ENCODE results near the gene RNF44. TPM values are rescaled to one million over a fixed set of nuclear protein-coding genes. Genes with fewer than 3 reads are reported as not detected.

The RNF44 gene
- total and polyA plus RNA-seq, 2 donors (not counting 3 experiments of a cell fraction or from before 2014, with no cell fraction given) = 19.8 to 50.2 TPM

DNA sequence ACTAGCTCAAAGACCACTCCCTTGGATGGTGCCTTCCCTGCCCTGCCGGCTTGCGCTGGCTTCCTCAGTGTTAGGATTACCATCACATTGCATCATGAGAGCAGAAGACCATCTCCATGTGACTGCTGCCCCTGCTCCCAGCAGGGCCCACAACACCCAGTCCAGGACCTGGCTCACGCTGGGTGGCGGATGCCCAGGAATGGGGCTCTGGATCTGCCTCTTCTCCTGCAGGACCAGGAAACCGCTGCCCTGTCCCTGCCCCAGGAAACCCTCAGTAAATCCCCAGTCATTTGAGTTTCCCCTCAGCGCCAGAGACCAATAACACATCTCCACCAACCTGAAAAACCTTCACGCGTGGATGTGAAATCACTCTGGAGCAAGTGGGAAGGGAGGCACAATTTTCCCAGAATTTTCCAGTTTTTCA lies 3.3 kb upstream of the RNF44 start:
- Histone ChIP-seq H3K36me3 (ENCODE audit: control insufficient read depth in 2 of 2, extremely low read depth in 1 of 2, insufficient read depth in 2 of 2, low read length in 2 of 2) (no peaks in the 10 kb centered on the region), H3K27me3 (ENCODE audit: control insufficient read depth in 2 of 2, insufficient read depth in 2 of 2, low read length in 2 of 2) (no peaks in the 10 kb centered on the region), H3K9ac (replicated peaks; ENCODE audit: extremely low read depth, insufficient read depth, low read length) (no peak overlapping the region), H3K4me2 (ENCODE audit: insufficient read depth, low read length) (no peak overlapping the region), H3K4me3 (replicated peaks in 1 of 3; ENCODE audit: insufficient read depth in 1 of 3, low read depth in 1 of 3, low read length in 3 of 3) (no peak overlapping the region), H3K27ac (ENCODE audit: insufficient read depth, low read depth, low read length) (no peak overlapping the region), H3K4me1 (ENCODE audit: control insufficient read depth, extremely low read depth, insufficient read depth, low read length) (peaks cover 41% of the 10 kb centered on the region), H3K9me3 (replicated peaks; ENCODE audit: control insufficient read depth, insufficient read depth, low read length) (no peaks in the 10 kb centered on the region), H2AFZ (ENCODE audit: low read depth, low read length) (no peak overlapping the region), H3K9me1 (replicated peaks; ENCODE audit: control insufficient read depth, extremely low read depth, insufficient read depth, low read length) (no peaks in the 10 kb centered on the region), H4K20me1 (replicated peaks; ENCODE audit: control insufficient read depth, extremely low read depth, insufficient read depth, low read length) (no peaks in the 10 kb centered on the region), H3K79me2 (ENCODE audit: control insufficient read depth, insufficient read depth, low read length) (peaks cover 9% of the 10 kb centered on the region)
- dilution Hi-C loops (cut with MboI; ENCODE audit: extremely low pct_ligation_motif_present, low sequenced_read_pairs) = no loop called here
- no peak for FAIRE-seq
- ChIA-PET POLR2A (no interaction called here), CTCF (interaction anchor here (2.1 kb wide), 1 partner anchor 124 kb away, joined by 6 read pairs; the partner anchor contains the start of gene CLTB)
- BruUV-seq (replicated peaks) = no TSS peak
- no peak for DNase-seq (ENCODE audit: low read depth, low spot score)
- intact Hi-C loops (cut with micrococcal nuclease) = no loop called here
- TF ChIP-seq, protein P1, sequence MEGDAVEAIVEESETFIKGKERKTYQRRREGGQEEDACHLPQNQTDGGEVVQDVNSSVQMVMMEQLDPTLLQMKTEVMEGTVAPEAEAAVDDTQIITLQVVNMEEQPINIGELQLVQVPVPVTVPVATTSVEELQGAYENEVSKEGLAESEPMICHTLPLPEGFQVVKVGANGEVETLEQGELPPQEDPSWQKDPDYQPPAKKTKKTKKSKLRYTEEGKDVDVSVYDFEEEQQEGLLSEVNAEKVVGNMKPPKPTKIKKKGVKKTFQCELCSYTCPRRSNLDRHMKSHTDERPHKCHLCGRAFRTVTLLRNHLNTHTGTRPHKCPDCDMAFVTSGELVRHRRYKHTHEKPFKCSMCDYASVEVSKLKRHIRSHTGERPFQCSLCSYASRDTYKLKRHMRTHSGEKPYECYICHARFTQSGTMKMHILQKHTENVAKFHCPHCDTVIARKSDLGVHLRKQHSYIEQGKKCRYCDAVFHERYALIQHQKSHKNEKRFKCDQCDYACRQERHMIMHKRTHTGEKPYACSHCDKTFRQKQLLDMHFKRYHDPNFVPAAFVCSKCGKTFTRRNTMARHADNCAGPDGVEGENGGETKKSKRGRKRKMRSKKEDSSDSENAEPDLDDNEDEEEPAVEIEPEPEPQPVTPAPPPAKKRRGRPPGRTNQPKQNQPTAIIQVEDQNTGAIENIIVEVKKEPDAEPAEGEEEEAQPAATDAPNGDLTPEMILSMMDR (IDR thresholded peaks at IDR 0.05; ENCODE audit: extremely low read depth in 1 of 2, insufficient read depth in 1 of 2, low read depth in 1 of 2, low read length in 2 of 2) = no peak
- TF ChIP-seq POLR2AphosphoS5 (IDR thresholded peaks at IDR 0.05; ENCODE audit: insufficient read depth, low read depth, low read length) = no peak
- no peak for TF ChIP-seq POLR2A (IDR thresholded peaks at IDR 0.05; ENCODE audit: low read depth, low read length)
- no peak for TF ChIP-seq MYC (IDR thresholded peaks at IDR 0.05; ENCODE audit: low read depth, low read length)
- no peak for TF ChIP-seq JUN (IDR thresholded peaks at IDR 0.05; ENCODE audit: borderline replicate concordance, insufficient read depth, insufficient read length, low read depth)
- TF ChIP-seq, protein P2, sequence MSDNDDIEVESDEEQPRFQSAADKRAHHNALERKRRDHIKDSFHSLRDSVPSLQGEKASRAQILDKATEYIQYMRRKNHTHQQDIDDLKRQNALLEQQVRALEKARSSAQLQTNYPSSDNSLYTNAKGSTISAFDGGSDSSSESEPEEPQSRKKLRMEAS (IDR thresholded peaks at IDR 0.05; ENCODE audit: insufficient read depth, insufficient read length) = no peak
- TF ChIP-seq GATA2 (IDR thresholded peaks at IDR 0.05; ENCODE audit: insufficient read depth, insufficient read length, low read depth, low read length) = no peak
- no peak for TF ChIP-seq EZH2 (IDR thresholded peaks at IDR 0.05; ENCODE audit: borderline replicate concordance, low read depth, low read length, severe bottlenecking)
- TF ChIP-seq FOS (IDR thresholded peaks at IDR 0.05; ENCODE audit: borderline replicate concordance, insufficient read depth, low read length) = no peak
